Measurements from ENCODE around the gene OOSP4A.

OOSP4A gene

GRCh38 chr11:59957094-59957493, 6.7 kb upstream of the OOSP4A start:
- TF ChIP-seq FOXM1 (IDR thresholded peaks at IDR 0.05; ENCODE audit: borderline replicate concordance, low read depth) (no peak), USF1 (IDR thresholded peaks at IDR 0.05) (no peak), NFIC (IDR thresholded peaks at IDR 0.05) (no peak), TAF1 (IDR thresholded peaks at IDR 0.05; ENCODE audit: low read depth) (no peak), REST (IDR thresholded peaks at IDR 0.05; ENCODE audit: low read depth) (no peak), YY1 (IDR thresholded peaks at IDR 0.05; ENCODE audit: low read depth) (no peak), RAD21 (IDR thresholded peaks at IDR 0.05; ENCODE audit: low read depth) (no peak), MAX (IDR thresholded peaks at IDR 0.05) (no peak), CEBPB (IDR thresholded peaks at IDR 0.05) (no peak), EGR1 (IDR thresholded peaks at IDR 0.05) (no peak), TCF12 (IDR thresholded peaks at IDR 0.05; ENCODE audit: low read depth) (no peak), ZBTB7A (IDR thresholded peaks at IDR 0.05; ENCODE audit: low read depth) (no peak), TEAD4 (IDR thresholded peaks at IDR 0.05) (no peak), EP300 (IDR thresholded peaks at IDR 0.05; ENCODE audit: borderline replicate concordance) (no peak)

GRCh38 chr11:59960502-59961381, 3.1 kb upstream of the OOSP4A start:
- TF ChIP-seq EP300 (IDR thresholded peaks at IDR 0.05; ENCODE audit: borderline replicate concordance) (no peak), REST (IDR thresholded peaks at IDR 0.05; ENCODE audit: low read depth) (no peak), TEAD4 (IDR thresholded peaks at IDR 0.05) (no peak), CEBPB (IDR thresholded peaks at IDR 0.05) (no peak), TCF12 (IDR thresholded peaks at IDR 0.05; ENCODE audit: low read depth) (no peak), NFIC (IDR thresholded peaks at IDR 0.05) (no peak), EGR1 (IDR thresholded peaks at IDR 0.05) (no peak), FOXM1 (IDR thresholded peaks at IDR 0.05; ENCODE audit: borderline replicate concordance, low read depth) (no peak), CREB1 (IDR thresholded peaks at IDR 0.05; ENCODE audit: low read depth) (no peak), USF1 (IDR thresholded peaks at IDR 0.05) (no peak)

GRCh38 chr11:59962107-59962482, 1.7 kb upstream of the OOSP4A start:
- no peak for TF ChIP-seq TEAD4 (IDR thresholded peaks at IDR 0.05)
- no peak for TF ChIP-seq USF1 (IDR thresholded peaks at IDR 0.05)
- no peak for TF ChIP-seq ZBTB7A (IDR thresholded peaks at IDR 0.05; ENCODE audit: low read depth)
- TF ChIP-seq CEBPB (IDR thresholded peaks at IDR 0.05): no peak
- no peak for TF ChIP-seq NFIC (IDR thresholded peaks at IDR 0.05)
- no peak for TF ChIP-seq FOXM1 (IDR thresholded peaks at IDR 0.05; ENCODE audit: borderline replicate concordance, low read depth)
- TF ChIP-seq YY1 (IDR thresholded peaks at IDR 0.05; ENCODE audit: low read depth): no peak
- TF ChIP-seq TCF12 (IDR thresholded peaks at IDR 0.05; ENCODE audit: low read depth): no peak
- TF ChIP-seq EGR1 (IDR thresholded peaks at IDR 0.05): no peak
- no peak for TF ChIP-seq RAD21 (IDR thresholded peaks at IDR 0.05; ENCODE audit: low read depth)
- no peak for TF ChIP-seq TAF1 (IDR thresholded peaks at IDR 0.05; ENCODE audit: low read depth)

- TF ChIP-seq TCF12 (IDR thresholded peaks at IDR 0.05; ENCODE audit: low read depth) (no peak), YY1 (IDR thresholded peaks at IDR 0.05; ENCODE audit: low read depth) (no peak), FOXM1 (IDR thresholded peaks at IDR 0.05; ENCODE audit: borderline replicate concordance, low read depth) (no peak), ZBTB7A (IDR thresholded peaks at IDR 0.05; ENCODE audit: low read depth) (no peak), REST (IDR thresholded peaks at IDR 0.05; ENCODE audit: low read depth) (no peak), USF1 (IDR thresholded peaks at IDR 0.05) (no peak), MAX (IDR thresholded peaks at IDR 0.05) (no peak), TEAD4 (IDR thresholded peaks at IDR 0.05) (no peak), CREB1 (IDR thresholded peaks at IDR 0.05; ENCODE audit: low read depth) (no peak), EGR1 (IDR thresholded peaks at IDR 0.05) (no peak), CEBPB (IDR thresholded peaks at IDR 0.05) (no peak), EP300 (IDR thresholded peaks at IDR 0.05; ENCODE audit: borderline replicate concordance) (no peak), RAD21 (IDR thresholded peaks at IDR 0.05; ENCODE audit: low read depth) (no peak), TAF1 (IDR thresholded peaks at IDR 0.05; ENCODE audit: low read depth) (no peak), NFIC (IDR thresholded peaks at IDR 0.05) (no peak)
These were observed 1.6 kb downstream of the OOSP4A start for GRCh38 chr11:59965424-59965823.

All from Ishikawa (cell line).